Stimulated activated CD4-positive, alpha-beta T cell treated with anti-CD3 and anti-CD28 coated beads, Interleukin-15, amount 100 ng/mL, for 24 hours (primary cell): ENCODE results near the gene DLAT.
"Not testable (repeated sequence)": the region's sequence is repeated elsewhere in the genome, so short reads cannot be mapped to it uniquely, and the experiment has no call there.

ENCODE experiments used
- DNase-seq: peaks from one replicate; pipeline ENCODE4 v3.0.0-alpha.2; 2020

The DLAT gene

GRCh38 chr11:112050721-112051120 lies 25.5 kb downstream of the DLAT start:
- no peak for DNase-seq

- DNase-seq = no peak
Observed at GRCh38 chr11:112051768-112052167, 26.6 kb downstream of the DLAT start.

- no peak for DNase-seq
Observed at GRCh38 chr11:112057170-112057569, 32.0 kb downstream of the DLAT start.

- no peak for DNase-seq
Observed at GRCh38 chr11:112058103-112058502, 32.9 kb downstream of the DLAT start.

GRCh38 chr11:112062923-112063322 lies 37.7 kb downstream of the DLAT start:
- no peak for DNase-seq

- peak; percentile 83 for DNase-seq
Observed at GRCh38 chr11:112073941-112074811, 49.0 kb downstream of the DLAT start, which contains the start of the genes NKAPD1 and PIH1D2. Gene NKAPD1 (plus strand): TSS chr11:112074299. CDS start chr11:112075575, 1,276 bp downstream. Gene PIH1D2 (minus strand): TSS chr11:112074017. CDS start chr11:112073174, 843 bp downstream.

GRCh38 chr11:112082729-112083128 lies 57.5 kb downstream of the DLAT start:
- peak; percentile 44 for DNase-seq

- peak; percentile 59 for DNase-seq
Observed at GRCh38 chr11:112085822-112086421, 60.7 kb downstream of the DLAT start.

- DNase-seq = peak; percentile 95
Observed at GRCh38 chr11:112086422-112087191, 61.4 kb downstream of the DLAT start, which contains the start of the genes SDHD and TIMM8B. Gene SDHD (plus strand): TSS chr11:112086873. CDS start chr11:112086908, 35 bp downstream. Gene TIMM8B (minus strand): TSS chr11:112086756. CDS start chr11:112086723, 33 bp downstream.

GRCh38 chr11:112087212-112087611 lies 62.0 kb downstream of the DLAT start:
- no peak for DNase-seq

- DNase-seq = not testable (repeated sequence)
Observed at GRCh38 chr11:112095302-112095701, 70.1 kb downstream of the DLAT start.

- no peak for DNase-seq
Observed at GRCh38 chr11:112096194-112096593, 71.0 kb downstream of the DLAT start.

- no peak for DNase-seq
Observed at GRCh38 chr11:112097734-112098528, 72.7 kb downstream of the DLAT start.

- no peak for DNase-seq
Observed at GRCh38 chr11:112100462-112100861, 75.3 kb downstream of the DLAT start.

GRCh38 chr11:112103446-112103845 lies 78.2 kb downstream of the DLAT start:
- DNase-seq = no peak

GRCh38 chr11:112106070-112106469 lies 80.9 kb downstream of the DLAT start:
- no peak for DNase-seq
